ENCODE data around the gene C12orf57.
A peak's percentile ranks its signal among the peaks of the same experiment; 100 is the strongest.

C12orf57 gene

GRCh38 chr12:6927379-6928021, 16.3 kb upstream of the C12orf57 start, which contains the start of gene ATN1:
Gene ATN1, plus strand, starts transcription at chr12:6927959. Its CDS starts 6,043 bp downstream, at chr12:6934002.
- no peak for DNase-seq (ENCODE audit: low read depth)
- H3K4me3 ChIP-seq (ENCODE audit: low read depth, low read length) = peak within 1 kb of the TSS; percentile 77
- TF ChIP-seq CTCF (IDR thresholded peaks at IDR 0.05; ENCODE audit: low read depth, low read length, missing control alignments) = no peak

DNA sequence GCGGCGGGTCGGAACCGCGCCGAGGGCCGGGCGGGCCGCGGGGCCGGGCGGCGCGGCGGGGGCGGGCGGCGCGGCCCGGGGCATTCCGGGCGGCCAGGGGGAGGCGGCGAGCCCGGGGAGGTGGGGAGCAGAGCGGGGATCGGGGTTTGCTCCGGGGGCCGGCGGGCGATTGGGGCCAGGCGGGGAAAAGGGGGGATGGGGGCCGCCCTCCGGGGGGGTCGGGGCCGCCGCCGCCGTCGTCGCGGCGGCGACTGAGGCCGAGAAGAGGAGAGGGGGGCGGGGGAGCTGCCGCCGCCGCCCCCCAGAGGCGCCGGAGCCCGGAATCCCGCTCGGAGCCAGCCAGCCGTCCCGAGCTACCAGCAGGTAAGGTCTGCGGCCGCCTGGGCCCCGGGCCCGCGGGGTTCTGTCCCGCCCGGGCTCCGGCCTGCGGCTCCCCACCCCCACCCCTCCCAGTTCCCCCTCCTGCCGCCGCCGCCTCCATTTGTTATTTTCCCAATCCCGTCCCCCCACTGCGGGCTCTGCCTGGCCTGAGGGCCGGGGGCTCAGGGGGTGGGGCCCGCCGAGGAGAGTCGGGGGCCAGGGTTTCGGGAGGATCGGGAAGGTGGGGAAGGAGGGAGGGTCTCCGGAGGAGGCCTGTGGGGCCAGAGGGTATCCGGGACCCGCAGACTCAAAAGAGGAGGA, 15.7 kb upstream of the C12orf57 start:
- DNase-seq (ENCODE audit: low read depth) = no peak
- no peak for TF ChIP-seq CTCF (IDR thresholded peaks at IDR 0.05; ENCODE audit: low read depth, low read length, missing control alignments)
- H3K4me3 ChIP-seq (ENCODE audit: low read depth, low read length) = peak overlapping the region; percentile 77

- H3K4me3 ChIP-seq (ENCODE audit: low read depth, low read length) = peak overlapping the region; percentile 77
- no peak for TF ChIP-seq CTCF (IDR thresholded peaks at IDR 0.05; ENCODE audit: low read depth, low read length, missing control alignments)
- no peak for DNase-seq (ENCODE audit: low read depth)
Measured at GRCh38 chr12:6928703-6929407, 15.0 kb upstream of the C12orf57 start.

DNA sequence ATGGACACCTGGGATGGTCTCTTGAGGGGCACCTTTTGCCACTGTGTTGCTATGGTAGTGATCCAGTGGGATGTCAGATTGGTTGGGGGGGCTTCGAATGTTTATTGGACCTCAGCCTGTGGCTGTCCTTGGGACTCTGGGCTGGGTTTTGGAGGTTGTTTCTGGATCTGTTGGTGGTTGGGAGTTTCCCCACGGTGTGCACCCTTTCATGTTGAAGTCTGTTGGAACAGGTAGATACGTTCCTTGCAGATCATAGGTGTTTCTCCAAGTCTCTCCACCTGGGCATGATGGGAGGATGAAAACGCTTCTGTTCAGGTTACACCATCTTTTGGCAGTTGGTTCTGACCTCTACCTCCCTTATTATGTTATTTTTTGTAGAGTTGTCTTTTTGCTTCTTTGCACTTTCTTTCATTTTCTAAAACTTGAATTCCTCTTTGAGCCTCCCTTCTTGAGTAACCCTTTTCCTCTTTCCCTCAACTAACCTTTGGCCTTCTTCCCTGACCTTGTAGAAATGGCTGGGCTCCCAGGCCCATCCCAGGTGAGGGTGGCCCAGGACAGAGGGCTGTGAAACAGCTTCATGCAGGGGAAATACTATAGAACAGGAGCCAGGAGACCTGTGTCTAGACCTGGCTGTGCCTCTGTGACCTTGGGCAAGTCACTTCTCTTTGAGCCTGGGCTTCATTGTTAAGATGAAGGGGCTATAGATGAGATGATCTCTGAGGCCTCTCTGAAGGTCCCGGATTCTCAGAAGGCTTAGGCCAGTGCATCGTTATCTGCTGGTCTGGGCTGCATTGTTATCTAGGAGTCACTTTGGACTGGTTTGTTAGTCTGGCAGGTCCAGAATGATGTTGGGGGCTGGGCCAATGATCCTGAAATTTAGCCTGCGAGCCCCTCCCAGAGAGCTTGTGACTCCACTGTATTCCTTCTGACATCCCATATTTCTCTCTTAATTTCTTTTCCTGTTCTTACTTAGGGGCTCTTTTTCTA, 14.1 kb upstream of the C12orf57 start:
- DNase-seq (ENCODE audit: low read depth) = no peak
- H3K4me3 ChIP-seq (ENCODE audit: low read depth, low read length) = peak overlapping the region; percentile 77
- no peak for TF ChIP-seq CTCF (IDR thresholded peaks at IDR 0.05; ENCODE audit: low read depth, low read length, missing control alignments)

DNA sequence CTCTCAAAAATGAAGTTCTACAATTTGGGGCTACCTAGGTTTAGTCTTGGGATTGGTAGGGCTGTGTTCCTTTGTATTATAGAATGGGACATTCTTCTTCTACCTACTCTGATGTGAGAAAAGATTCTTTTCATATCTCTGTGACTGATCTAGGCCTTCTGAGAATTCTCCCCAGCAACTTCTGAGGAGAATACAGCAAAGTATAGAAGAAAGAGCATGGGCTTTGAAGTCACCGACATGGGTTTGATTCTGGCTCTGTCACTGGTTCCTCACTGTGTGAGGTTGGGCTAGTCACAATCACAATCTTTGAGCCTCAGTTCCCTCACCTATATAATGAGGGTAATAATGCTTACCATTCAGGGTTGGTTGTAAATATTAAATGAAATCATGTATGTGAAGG, 11.1 kb upstream of the C12orf57 start:
- H3K4me3 ChIP-seq (ENCODE audit: low read depth, low read length) = no peak overlapping the region
- no peak for DNase-seq (ENCODE audit: low read depth)
- no peak for TF ChIP-seq CTCF (IDR thresholded peaks at IDR 0.05; ENCODE audit: low read depth, low read length, missing control alignments)

DNA sequence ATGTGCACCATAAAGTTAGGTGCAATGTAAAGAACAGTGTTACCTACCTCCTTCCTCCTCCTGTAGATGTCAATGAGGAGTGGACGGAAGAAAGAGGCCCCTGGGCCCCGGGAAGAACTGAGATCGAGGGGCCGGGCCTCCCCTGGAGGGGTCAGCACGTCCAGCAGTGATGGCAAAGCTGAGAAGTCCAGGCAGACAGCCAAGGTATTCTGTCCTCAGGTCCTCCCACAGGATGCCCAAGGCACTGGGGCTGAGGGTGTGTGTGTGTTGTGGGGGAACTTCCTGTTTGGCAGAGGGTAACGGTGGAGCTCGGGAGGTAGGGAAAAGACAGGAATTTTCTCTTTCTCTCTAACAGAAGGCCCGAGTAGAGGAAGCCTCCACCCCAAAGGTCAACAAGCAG, 9.7 kb upstream of the C12orf57 start:
- no peak for TF ChIP-seq CTCF (IDR thresholded peaks at IDR 0.05; ENCODE audit: low read depth, low read length, missing control alignments)
- no peak for DNase-seq (ENCODE audit: low read depth)
- no peak overlapping the region for H3K4me3 ChIP-seq (ENCODE audit: low read depth, low read length)

Measured in GM12864 (cell line).